Retinal pigment epithelial cell (primary cell): ENCODE results near the gene TTC8.

ENCODE experiments used
- DNase-seq: peaks from one replicate; pipeline ENCODE4 v3.0.0-alpha.2; 2010; ENCODE audit warnings: low read depth
- H3K4me3 ChIP-seq: 2 replicates; pipeline ENCODE4 v1.5.1; 2011; ENCODE audit warnings: mild to moderate bottlenecking, low read length, control low read depth, moderate library complexity
- TF ChIP-seq, protein P1 (sequence below): conservative IDR thresholded peaks from 2 replicates; pipeline ENCODE4 v1.5.1; 2011; ENCODE audit warnings: low read depth, low read length, control low read depth, inconsistent platforms

TTC8 gene

DNA sequence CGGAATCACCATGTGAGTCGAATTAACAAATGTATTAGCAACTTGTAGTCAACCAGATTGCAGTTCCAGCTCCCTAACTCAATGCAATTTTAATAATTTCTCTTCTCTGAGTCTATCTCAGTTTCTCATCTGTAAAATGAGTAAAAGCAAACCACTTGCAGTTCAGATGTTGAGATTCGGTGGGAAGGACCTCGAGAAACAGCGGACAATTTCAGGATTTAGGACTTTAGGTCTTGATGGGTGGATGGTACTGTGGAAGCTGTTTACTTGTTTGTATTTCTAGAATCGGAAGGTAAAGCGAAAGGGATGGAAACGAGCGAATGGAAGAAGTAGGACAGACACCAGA lies 510 bp upstream of the TTC8 start:
- TF ChIP-seq, protein P1, sequence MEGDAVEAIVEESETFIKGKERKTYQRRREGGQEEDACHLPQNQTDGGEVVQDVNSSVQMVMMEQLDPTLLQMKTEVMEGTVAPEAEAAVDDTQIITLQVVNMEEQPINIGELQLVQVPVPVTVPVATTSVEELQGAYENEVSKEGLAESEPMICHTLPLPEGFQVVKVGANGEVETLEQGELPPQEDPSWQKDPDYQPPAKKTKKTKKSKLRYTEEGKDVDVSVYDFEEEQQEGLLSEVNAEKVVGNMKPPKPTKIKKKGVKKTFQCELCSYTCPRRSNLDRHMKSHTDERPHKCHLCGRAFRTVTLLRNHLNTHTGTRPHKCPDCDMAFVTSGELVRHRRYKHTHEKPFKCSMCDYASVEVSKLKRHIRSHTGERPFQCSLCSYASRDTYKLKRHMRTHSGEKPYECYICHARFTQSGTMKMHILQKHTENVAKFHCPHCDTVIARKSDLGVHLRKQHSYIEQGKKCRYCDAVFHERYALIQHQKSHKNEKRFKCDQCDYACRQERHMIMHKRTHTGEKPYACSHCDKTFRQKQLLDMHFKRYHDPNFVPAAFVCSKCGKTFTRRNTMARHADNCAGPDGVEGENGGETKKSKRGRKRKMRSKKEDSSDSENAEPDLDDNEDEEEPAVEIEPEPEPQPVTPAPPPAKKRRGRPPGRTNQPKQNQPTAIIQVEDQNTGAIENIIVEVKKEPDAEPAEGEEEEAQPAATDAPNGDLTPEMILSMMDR: no peak
- no peak for DNase-seq
- peak overlapping the region; percentile 86 for H3K4me3 ChIP-seq

DNA sequence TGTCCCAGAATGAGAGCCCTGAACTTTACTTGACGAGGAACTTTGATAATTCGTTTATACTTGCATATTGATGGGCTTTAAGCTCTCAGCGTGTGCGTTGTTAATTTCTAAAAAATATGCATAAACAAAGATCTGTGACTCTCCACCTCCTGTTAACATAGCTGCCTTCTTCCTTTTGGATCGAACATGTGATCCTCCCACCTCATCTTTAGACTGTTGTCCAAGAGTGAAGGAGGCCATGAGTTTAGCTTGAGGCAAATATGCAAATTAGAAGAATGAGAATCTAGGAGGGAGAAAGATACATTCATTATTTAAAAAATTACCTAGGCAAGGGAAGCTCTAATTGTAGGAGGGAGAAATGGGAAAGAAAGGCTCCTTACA lies 617 bp downstream of the TTC8 start:
- TF ChIP-seq, protein P1: no peak
- peak overlapping the region; percentile 86 for H3K4me3 ChIP-seq
- no peak for DNase-seq

DNA sequence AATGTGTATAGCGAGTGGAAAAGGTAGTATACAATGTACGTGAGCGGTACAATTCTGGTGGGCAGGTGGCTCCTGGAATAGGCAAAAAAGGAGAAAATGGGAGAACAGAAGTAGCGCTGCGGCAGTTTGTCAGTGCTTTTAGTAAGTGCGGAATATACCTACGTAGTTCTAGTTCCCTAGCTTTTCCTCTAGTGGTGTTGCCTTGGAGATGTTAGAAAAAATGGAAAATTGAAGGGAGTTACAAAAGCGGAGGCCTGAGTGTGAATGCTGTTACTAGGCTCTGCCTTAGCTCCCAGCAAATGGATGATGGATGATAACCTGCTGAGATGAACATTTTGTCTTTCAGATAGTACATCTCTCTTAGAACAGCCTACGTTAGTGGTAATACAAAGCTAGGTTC lies 1.1 kb downstream of the TTC8 start:
- H3K4me3 ChIP-seq: peak overlapping the region; percentile 86
- TF ChIP-seq, protein P1: no peak
- no peak for DNase-seq

DNA sequence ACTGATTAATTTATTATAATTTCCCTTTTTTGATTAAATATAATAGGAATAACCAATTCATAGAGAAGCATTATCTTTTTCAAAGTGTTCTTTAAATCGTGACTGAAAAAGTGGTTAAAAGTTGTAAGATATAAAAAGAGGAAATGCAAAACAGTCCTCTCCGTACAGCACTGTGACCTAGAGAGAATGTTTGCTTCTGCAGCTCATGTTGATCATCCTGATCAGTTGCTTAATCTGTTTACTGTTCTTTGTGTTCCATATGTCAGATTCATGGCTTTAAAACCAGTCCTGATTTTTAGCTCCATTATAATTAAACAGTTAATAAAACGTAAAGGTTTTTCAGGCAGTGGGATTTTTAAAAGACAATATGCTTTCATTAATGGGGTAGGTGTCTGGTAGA lies 4.7 kb downstream of the TTC8 start:
- DNase-seq: no peak
- TF ChIP-seq, protein P1: no peak
- H3K4me3 ChIP-seq: no peak overlapping the region

DNA sequence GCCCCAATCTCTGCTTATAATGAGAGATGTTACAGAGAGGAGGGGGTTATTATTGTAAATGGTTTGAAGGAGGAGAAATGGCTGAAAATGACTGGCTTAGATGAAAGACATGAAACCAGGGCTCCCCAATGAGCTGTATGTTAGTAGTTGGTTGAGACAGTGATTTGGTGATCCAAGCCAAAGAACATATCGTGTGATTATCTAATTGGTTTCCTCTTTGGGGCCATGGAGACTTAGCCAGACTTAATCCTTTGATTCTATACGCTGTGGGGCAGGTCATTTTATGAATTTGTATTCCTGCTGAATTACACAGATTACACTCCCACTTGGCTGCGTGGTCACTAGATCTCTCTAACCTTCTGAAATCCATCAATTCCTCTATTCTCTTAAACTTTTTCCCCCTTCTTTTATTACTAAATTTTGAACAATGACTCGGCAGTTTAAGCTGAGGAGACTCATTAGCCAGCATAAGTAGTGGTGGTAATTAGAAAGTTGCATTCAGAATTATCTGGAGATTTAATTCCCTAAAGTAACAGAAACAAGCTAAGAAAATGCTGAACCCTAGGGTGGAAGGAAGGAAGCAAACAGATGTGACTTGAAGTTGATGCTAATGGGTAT lies 5.3 kb downstream of the TTC8 start:
- H3K4me3 ChIP-seq: no peak overlapping the region
- no peak for DNase-seq
- TF ChIP-seq, protein P1: no peak

DNA sequence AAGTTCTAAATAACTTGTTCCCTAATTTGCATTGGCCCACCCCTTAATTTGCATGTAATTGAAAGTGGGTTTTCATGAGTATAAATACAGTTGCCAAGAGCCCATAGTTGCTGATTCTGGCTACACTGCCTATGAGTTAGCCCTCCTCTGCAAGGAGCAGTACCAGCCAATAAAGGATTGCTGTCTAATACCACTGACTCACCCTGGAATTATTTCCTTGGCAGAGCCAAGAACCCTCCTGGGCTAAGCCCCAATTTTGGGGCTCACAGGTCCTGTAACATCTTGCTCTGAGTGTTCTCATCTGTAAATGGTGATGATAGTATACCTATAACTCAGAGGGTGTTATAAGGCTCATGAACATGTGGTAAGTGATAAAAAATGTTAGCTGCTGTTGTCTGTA lies 6.8 kb downstream of the TTC8 start:
- TF ChIP-seq, protein P1: no peak
- H3K4me3 ChIP-seq: no peak overlapping the region
- no peak for DNase-seq

DNA sequence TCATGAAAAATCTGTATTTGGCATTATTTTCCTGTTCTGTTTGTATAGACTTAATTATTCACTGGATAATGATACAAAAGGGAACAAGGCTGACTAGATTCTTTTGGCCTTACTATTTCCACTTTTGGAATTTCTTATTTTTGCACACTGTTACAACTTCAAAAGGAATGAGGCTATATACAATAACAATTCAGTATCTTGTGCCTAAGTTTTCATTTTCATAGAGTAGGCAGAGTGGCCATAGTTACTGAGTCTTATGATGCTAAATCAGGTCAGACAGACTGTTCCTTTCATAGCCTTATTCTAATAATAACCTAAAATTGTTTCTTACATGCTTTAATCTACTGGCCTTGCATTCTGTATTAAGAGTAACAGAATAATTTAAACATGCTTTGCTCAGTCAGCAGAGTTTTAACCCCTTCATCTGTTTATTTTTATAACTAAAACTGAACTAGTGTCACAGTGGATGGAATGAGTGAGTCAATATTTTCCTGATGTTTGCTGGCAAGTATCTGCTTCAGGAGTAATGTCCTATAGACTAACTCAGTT lies 10.5 kb downstream of the TTC8 start:
- no peak overlapping the region for H3K4me3 ChIP-seq
- no peak for DNase-seq
- TF ChIP-seq, protein P1: no peak
